Left hindlimb (tissue), 1 donor: Measurements from ENCODE around the gene ICAM1.
"Not testable (repeated sequence)": the region's sequence is repeated elsewhere in the genome, so short reads cannot be mapped to it uniquely, and the experiment has no call there.

Source experiments
- DNase-seq: peaks from one replicate; pipeline ENCODE4 v3.0.0-alpha.2; 2018

Gene ICAM1

GRCh38 chr19:10270616-10271394, at the start of gene ICAM1:
ICAM1 (plus strand) TSS chr19:10271120; CDS start chr19:10271160, 40 bp downstream.
- DNase-seq, result peak; percentile 78

GRCh38 chr19:10222201-10222890, 48.6 kb upstream of the ICAM1 start:
- DNase-seq, result no peak

GRCh38 chr19:10223488-10224213, 47.3 kb upstream of the ICAM1 start:
- DNase-seq, result no peak

- no peak for DNase-seq
These were observed 46.6 kb upstream of the ICAM1 start for GRCh38 chr19:10224337-10224736.

- DNase-seq, result no peak
These were observed 44.9 kb upstream of the ICAM1 start for GRCh38 chr19:10226021-10226375.

- peak; percentile 95 for DNase-seq
These were observed 44.4 kb upstream of the ICAM1 start for GRCh38 chr19:10226376-10227025.

GRCh38 chr19:10227026-10227971, 43.6 kb upstream of the ICAM1 start:
- DNase-seq, result peak; percentile 73

GRCh38 chr19:10228393-10228792, 42.5 kb upstream of the ICAM1 start:
- no peak for DNase-seq

- no peak for DNase-seq
These were observed 42.0 kb upstream of the ICAM1 start for GRCh38 chr19:10228920-10229319.

GRCh38 chr19:10230173-10230860, 40.6 kb upstream of the ICAM1 start:
- DNase-seq, result peak; percentile 78

- peak; percentile 92 for DNase-seq
These were observed 39.9 kb upstream of the ICAM1 start, which contains the start of gene S1PR2 for GRCh38 chr19:10230861-10231611. S1PR2 (minus strand) TSS chr19:10231331; CDS start chr19:10224905, 6,426 bp downstream.

- no peak for DNase-seq
These were observed 39.2 kb upstream of the ICAM1 start for GRCh38 chr19:10231612-10232228.

- no peak for DNase-seq
These were observed 37.0 kb upstream of the ICAM1 start for GRCh38 chr19:10233946-10234345.

- no peak for DNase-seq
These were observed 35.9 kb upstream of the ICAM1 start for GRCh38 chr19:10235003-10235402.

GRCh38 chr19:10235409-10235808, 35.5 kb upstream of the ICAM1 start:
- DNase-seq, result not testable (repeated sequence)

- DNase-seq, result no peak
These were observed 33.2 kb upstream of the ICAM1 start for GRCh38 chr19:10237702-10238101.

GRCh38 chr19:10238172-10238783, 32.6 kb upstream of the ICAM1 start:
- DNase-seq, result peak; percentile 92

- not testable (repeated sequence) for DNase-seq
These were observed 29.0 kb upstream of the ICAM1 start for GRCh38 chr19:10241826-10242449.

GRCh38 chr19:10243606-10244005, 27.3 kb upstream of the ICAM1 start:
- no peak for DNase-seq
